Loucy (cell line): ENCODE data around the gene ACTR3C.

Experiments used
- H2AFZ ChIP-seq: fragments of 200-600 bp; sonication (generic); 2 replicates; pipeline ENCODE4 v1.6.0; 2016; ENCODE audit warnings: antibody characterized with exemption, mild to moderate bottlenecking, low read length, moderate library complexity
- H3F3A ChIP-seq: fragments of 200-600 bp; 2 replicates; pipeline ENCODE4 v1.6.0; 2016; ENCODE audit warnings: antibody characterized with exemption, low read depth, mild to moderate bottlenecking
- H3K27me3 ChIP-seq: fragments of 200-600 bp; sonication (generic); 2 replicates; pipeline ENCODE4 v1.6.1; 2014; ENCODE audit warnings: low read length, mild to moderate bottlenecking; ENCODE audit not compliant: insufficient read depth, poor library complexity, severe bottlenecking
- H3K36me3 ChIP-seq: fragments of 200-600 bp; sonication (generic); 2 replicates; pipeline ENCODE4 v1.6.1; 2016; ENCODE audit warnings: low read length; ENCODE audit not compliant: insufficient read depth
- H3K4me1 ChIP-seq: fragments of 200-600 bp; sonication (generic); 2 replicates; pipeline ENCODE4 v1.5.1; 2014; ENCODE audit warnings: low read length, mild to moderate bottlenecking; ENCODE audit not compliant: insufficient read depth, poor library complexity, severe bottlenecking
- H3K4me2 ChIP-seq: fragments of 200-600 bp; sonication (generic); 2 replicates; pipeline ENCODE4 v1.6.0; 2014; ENCODE audit warnings: antibody characterized with exemption, low read length, low read depth, mild to moderate bottlenecking; ENCODE audit not compliant: poor library complexity, severe bottlenecking
- H3K4me3 ChIP-seq: fragments of 200-600 bp; sonication (generic); 2 replicates; pipeline ENCODE4 v1.5.1; 2014; ENCODE audit warnings: low read length, mild to moderate bottlenecking, mixed read lengths; ENCODE audit not compliant: poor library complexity, severe bottlenecking
- H3K79me2 ChIP-seq: fragments of 200-600 bp; sonication (generic); 2 replicates; pipeline ENCODE4 v1.6.1; 2014; ENCODE audit warnings: low read length; ENCODE audit not compliant: insufficient read depth
- H3K9ac ChIP-seq: fragments of 200-600 bp; sonication (generic); 2 replicates; pipeline ENCODE4 v1.6.0; 2014; ENCODE audit warnings: mild to moderate bottlenecking, low read depth, low read length, moderate library complexity; ENCODE audit not compliant: poor library complexity, severe bottlenecking
- H3K9me2 ChIP-seq: fragments of 200-600 bp; sonication (generic); replicated peaks from 2 replicates; pipeline ENCODE4 v1.6.1; 2016; ENCODE audit warnings: low read depth, low read length, mixed read lengths
- H3K9me3 ChIP-seq: fragments of 200-600 bp; sonication (generic); 2 replicates; pipeline ENCODE4 v1.6.1; 2014; ENCODE audit warnings: mild to moderate bottlenecking, antibody characterized with exemption, low read length, low read depth; ENCODE audit not compliant: insufficient read depth
- H4K20me1 ChIP-seq: fragments of 200-600 bp; sonication (generic); 2 replicates; pipeline ENCODE4 v1.6.0; 2014; ENCODE audit warnings: antibody characterized with exemption, low read length, mild to moderate bottlenecking; ENCODE audit not compliant: insufficient read depth, poor library complexity, severe bottlenecking
- EZH2phosphoT487 ChIP-seq: fragments of 200-600 bp; IDR thresholded peaks from 2 replicates; pipeline ENCODE4 v1.6.1; 2018; ENCODE audit warnings: antibody characterized with exemption, mild to moderate bottlenecking, moderate library complexity, borderline replicate concordance
- TF ChIP-seq, protein P1 (sequence below): fragments of 200-600 bp; sonication (generic); conservative IDR thresholded peaks from 2 replicates; pipeline ENCODE4 v1.5.1; 2014; ENCODE audit warnings: mild to moderate bottlenecking, antibody characterized with exemption, low read length

Gene ACTR3C

DNA sequence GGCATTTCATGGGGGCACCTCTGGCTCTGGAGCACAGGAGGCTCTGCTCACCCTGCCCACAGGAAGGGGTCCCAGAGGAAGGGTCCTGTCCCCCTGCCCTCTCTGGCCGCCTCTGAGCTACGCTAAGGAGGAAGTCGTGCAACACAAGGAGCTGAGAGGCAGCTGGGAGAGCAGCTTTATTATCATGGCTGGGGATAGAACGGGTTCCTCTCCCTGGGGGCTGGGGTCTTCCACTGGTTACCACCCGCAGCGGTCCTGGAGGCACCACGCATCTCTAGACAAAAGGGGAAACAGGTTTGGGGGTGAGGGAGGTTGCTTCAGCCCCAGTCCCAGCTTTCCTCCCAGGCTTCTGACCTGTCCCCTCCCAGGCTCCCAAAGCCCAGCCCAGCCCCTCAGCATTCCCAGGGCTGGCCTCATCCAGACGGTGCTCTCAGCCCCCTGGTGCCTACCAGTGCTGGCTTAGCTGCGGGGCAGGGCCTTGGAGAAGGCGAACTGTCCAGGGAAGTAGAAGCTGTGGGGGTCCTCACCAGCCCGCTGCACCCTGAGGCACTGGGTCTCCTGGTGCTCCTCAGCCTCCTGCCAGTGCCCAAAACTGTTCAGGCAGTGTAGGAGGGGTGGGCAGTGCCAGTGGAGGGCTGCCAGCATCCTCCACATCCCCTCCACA lies 15.0 kb upstream of the ACTR3C start:
- no peaks in the 10 kb centered on the region for H3K4me1 ChIP-seq
- H3K9me3 ChIP-seq, result no peaks in the 10 kb centered on the region
- H3K4me2 ChIP-seq, result no peak overlapping the region
- no peaks in the 10 kb centered on the region for H3K9me2 ChIP-seq
- no peak overlapping the region for H2AFZ ChIP-seq
- H4K20me1 ChIP-seq, result no peaks in the 10 kb centered on the region
- H3K36me3 ChIP-seq, result peaks cover 19% of the 10 kb centered on the region; the same call in 1 of the 2 replicates
- no peak overlapping the region for H3K9ac ChIP-seq
- H3F3A ChIP-seq, result no peaks in the 10 kb centered on the region
- no peak overlapping the region for H3K4me3 ChIP-seq
- no peak for TF ChIP-seq EZH2phosphoT487
- TF ChIP-seq, protein P1, sequence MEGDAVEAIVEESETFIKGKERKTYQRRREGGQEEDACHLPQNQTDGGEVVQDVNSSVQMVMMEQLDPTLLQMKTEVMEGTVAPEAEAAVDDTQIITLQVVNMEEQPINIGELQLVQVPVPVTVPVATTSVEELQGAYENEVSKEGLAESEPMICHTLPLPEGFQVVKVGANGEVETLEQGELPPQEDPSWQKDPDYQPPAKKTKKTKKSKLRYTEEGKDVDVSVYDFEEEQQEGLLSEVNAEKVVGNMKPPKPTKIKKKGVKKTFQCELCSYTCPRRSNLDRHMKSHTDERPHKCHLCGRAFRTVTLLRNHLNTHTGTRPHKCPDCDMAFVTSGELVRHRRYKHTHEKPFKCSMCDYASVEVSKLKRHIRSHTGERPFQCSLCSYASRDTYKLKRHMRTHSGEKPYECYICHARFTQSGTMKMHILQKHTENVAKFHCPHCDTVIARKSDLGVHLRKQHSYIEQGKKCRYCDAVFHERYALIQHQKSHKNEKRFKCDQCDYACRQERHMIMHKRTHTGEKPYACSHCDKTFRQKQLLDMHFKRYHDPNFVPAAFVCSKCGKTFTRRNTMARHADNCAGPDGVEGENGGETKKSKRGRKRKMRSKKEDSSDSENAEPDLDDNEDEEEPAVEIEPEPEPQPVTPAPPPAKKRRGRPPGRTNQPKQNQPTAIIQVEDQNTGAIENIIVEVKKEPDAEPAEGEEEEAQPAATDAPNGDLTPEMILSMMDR, result no peak
- no peaks in the 10 kb centered on the region for H3K79me2 ChIP-seq
- H3K27me3 ChIP-seq, result no peaks in the 10 kb centered on the region

DNA sequence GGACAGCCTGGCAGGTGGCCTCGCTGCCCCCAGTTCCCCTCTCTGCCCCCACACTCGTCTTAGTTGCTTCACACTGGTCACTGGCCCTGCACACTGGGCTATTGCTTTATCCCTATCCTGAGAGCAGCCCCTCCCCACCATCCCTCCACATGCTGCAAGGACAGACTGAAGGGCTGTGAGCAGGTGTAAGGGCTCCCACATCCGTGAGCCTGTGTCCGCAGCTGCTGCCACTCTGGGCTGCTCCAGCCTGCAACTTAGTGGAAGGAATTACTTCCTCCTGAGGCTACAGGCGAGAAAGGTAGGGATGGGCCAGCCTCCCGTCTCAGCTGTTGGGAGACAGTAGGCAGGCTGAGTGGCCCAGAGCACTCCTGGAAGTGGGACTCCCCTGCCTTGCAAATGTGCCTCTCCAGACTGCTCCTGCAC lies 14.3 kb upstream of the ACTR3C start:
- Histone ChIP-seq H3K27me3 (no peaks in the 10 kb centered on the region), H3K9me2 (no peaks in the 10 kb centered on the region), H3K4me1 (no peaks in the 10 kb centered on the region), H3K4me3 (no peak overlapping the region), H2AFZ (no peak overlapping the region), H3K9me3 (no peaks in the 10 kb centered on the region), H3K9ac (no peak overlapping the region), H3K4me2 (no peak overlapping the region), H3F3A (no peaks in the 10 kb centered on the region), H3K36me3 (peaks cover 19% of the 10 kb centered on the region; the same call in 1 of the 2 replicates), H4K20me1 (no peaks in the 10 kb centered on the region), H3K79me2 (no peaks in the 10 kb centered on the region)
- TF ChIP-seq EZH2phosphoT487, result no peak
- TF ChIP-seq, protein P1, result no peak

DNA sequence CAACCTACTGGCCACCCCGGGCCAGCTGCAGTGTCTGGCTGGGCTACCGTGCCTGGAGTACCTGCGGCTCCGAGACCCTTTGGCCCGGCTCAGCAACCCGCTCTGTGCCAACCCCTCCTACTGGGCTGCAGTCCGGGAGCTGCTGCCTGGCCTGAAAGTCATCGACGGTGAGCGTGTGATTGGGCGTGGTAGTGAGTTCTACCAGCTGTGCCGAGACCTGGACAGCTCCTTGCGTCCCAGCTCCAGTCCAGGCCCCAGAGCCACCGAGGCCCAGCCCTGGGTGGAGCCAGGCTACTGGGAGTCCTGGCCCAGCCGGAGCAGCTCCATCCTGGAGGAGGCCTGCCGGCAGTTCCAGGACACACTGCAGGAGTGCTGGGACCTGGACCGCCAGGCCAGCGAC lies 13.8 kb upstream of the ACTR3C start:
- Histone ChIP-seq H3K9me3 (no peaks in the 10 kb centered on the region), H3K4me2 (no peak overlapping the region), H3K9ac (no peak overlapping the region), H3K27me3 (no peaks in the 10 kb centered on the region), H3K79me2 (no peaks in the 10 kb centered on the region), H3K4me3 (no peak overlapping the region), H3F3A (no peaks in the 10 kb centered on the region), H2AFZ (no peak overlapping the region), H3K4me1 (no peaks in the 10 kb centered on the region), H3K9me2 (no peaks in the 10 kb centered on the region), H3K36me3 (peaks cover 19% of the 10 kb centered on the region; the same call in 1 of the 2 replicates), H4K20me1 (no peaks in the 10 kb centered on the region)
- TF ChIP-seq EZH2phosphoT487, result no peak
- TF ChIP-seq, protein P1, result no peak
